Activated B cell treated with CpG ODN at 0.5 μM for 24 hours (primary cell): ENCODE data around the gene PRRC2A. TPM values are rescaled to one million over a fixed set of nuclear protein-coding genes. Genes with fewer than 3 reads are reported as not detected.

Source experiments
- ATAC-seq: fragments of 200-7000 bp; cut with Tn5 transposase; one replicate; pipeline ENCODE4 v1.10.0; 2021; ENCODE audit warnings: low read depth, mild to moderate bottlenecking, moderate library complexity
- CTCF ChIA-PET: fragments of 350-600 bp; sonication (Branson Sonifier 250); formaldehyde crosslinking; loops from one replicate; lab custom pipeline; 2021; ENCODE audit warnings: antibody characterized with exemption; lab: Charles Lee
- POLR2A ChIA-PET: fragments of 350-600 bp; sonication (Branson Sonifier 250); formaldehyde crosslinking; loops from one replicate; lab custom pipeline; 2021; ENCODE audit warnings: antibody characterized with exemption; lab: Charles Lee
- DNase-seq: peaks from one replicate; pipeline ENCODE4 v3.0.0; 2022
- H3K27ac Mint-ChIP-seq: one replicate; pipeline ENCODE4 v1.8.0; 2020; ENCODE audit warnings: mixed read lengths
- H3K27me3 Mint-ChIP-seq: one replicate; pipeline ENCODE4 v1.8.0; 2021; ENCODE audit warnings: mixed read lengths
- H3K36me3 Mint-ChIP-seq: one replicate; pipeline ENCODE4 v1.8.0; 2021; ENCODE audit warnings: low read depth, mixed read lengths
- H3K4me1 Mint-ChIP-seq: one replicate; pipeline ENCODE4 v1.8.0; 2021; ENCODE audit warnings: mixed read lengths
- H3K4me3 Mint-ChIP-seq: one replicate; pipeline ENCODE4 v1.8.0; 2020; ENCODE audit warnings: mild to moderate bottlenecking, mixed read lengths
- H3K9me3 Mint-ChIP-seq: one replicate; pipeline ENCODE4 v1.8.0; 2020; ENCODE audit warnings: mixed read lengths
- intact Hi-C: fragments of 100-400 bp; cut with micrococcal nuclease; formaldehyde crosslinking; loops from one replicate; pipeline ENCODE4 v1.15.1; 2024
- total RNA-seq: library from RNA; stranded (reverse); gene quantifications from 2 replicates; pipeline ENCODE4 v1.2.3, GENCODE V29; 2022
- TF ChIP-seq, protein P1 (sequence below): fragments of 200-600 bp; IDR thresholded peaks from one replicate; pipeline ENCODE4 v1.8.0; 2022; ENCODE audit warnings: antibody characterized with exemption, mild to moderate bottlenecking

Gene PRRC2A
- total RNA-seq, 1 donor from 2014 or later, result 283 TPM

GRCh38 chr6:31615748-31616147 is 4.8 kb upstream of the PRRC2A start:
- H3K27ac Mint-ChIP-seq, result peak overlapping the region; percentile 80
- ChIA-PET CTCF (interaction anchor here (1.7 to 3.2 kb wide), 3 partner anchors 17 to 64 kb away, joined by 3 to 17 read pairs (median 6); no protein-coding TSS in a partner anchor), POLR2A (interaction anchor here (0.6 to 1.6 kb wide), 5 partner anchors 17 to 217 kb away, joined by 3 to 8 read pairs (median 5); partner anchors contain the start of gene NCR3)
- no peak for DNase-seq
- peaks cover 1% of the 10 kb centered on the region for H3K9me3 Mint-ChIP-seq
- H3K36me3 Mint-ChIP-seq, result peaks cover 4% of the 10 kb centered on the region
- ATAC-seq, result no peak
- TF ChIP-seq, protein P1, sequence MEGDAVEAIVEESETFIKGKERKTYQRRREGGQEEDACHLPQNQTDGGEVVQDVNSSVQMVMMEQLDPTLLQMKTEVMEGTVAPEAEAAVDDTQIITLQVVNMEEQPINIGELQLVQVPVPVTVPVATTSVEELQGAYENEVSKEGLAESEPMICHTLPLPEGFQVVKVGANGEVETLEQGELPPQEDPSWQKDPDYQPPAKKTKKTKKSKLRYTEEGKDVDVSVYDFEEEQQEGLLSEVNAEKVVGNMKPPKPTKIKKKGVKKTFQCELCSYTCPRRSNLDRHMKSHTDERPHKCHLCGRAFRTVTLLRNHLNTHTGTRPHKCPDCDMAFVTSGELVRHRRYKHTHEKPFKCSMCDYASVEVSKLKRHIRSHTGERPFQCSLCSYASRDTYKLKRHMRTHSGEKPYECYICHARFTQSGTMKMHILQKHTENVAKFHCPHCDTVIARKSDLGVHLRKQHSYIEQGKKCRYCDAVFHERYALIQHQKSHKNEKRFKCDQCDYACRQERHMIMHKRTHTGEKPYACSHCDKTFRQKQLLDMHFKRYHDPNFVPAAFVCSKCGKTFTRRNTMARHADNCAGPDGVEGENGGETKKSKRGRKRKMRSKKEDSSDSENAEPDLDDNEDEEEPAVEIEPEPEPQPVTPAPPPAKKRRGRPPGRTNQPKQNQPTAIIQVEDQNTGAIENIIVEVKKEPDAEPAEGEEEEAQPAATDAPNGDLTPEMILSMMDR, result no peak
- intact Hi-C loops, result no loop called here
- no peaks in the 10 kb centered on the region for H3K27me3 Mint-ChIP-seq
- peaks cover 43% of the 10 kb centered on the region for H3K4me1 Mint-ChIP-seq
- H3K4me3 Mint-ChIP-seq, result no peak overlapping the region

- H3K27me3 Mint-ChIP-seq, result no peaks in the 10 kb centered on the region
- peak overlapping the region; percentile 42 for H3K27ac Mint-ChIP-seq
- peaks cover 53% of the 10 kb centered on the region for H3K4me1 Mint-ChIP-seq
Observed at GRCh38 chr6:31617010-31617409, 3.5 kb upstream of the PRRC2A start.

DNA sequence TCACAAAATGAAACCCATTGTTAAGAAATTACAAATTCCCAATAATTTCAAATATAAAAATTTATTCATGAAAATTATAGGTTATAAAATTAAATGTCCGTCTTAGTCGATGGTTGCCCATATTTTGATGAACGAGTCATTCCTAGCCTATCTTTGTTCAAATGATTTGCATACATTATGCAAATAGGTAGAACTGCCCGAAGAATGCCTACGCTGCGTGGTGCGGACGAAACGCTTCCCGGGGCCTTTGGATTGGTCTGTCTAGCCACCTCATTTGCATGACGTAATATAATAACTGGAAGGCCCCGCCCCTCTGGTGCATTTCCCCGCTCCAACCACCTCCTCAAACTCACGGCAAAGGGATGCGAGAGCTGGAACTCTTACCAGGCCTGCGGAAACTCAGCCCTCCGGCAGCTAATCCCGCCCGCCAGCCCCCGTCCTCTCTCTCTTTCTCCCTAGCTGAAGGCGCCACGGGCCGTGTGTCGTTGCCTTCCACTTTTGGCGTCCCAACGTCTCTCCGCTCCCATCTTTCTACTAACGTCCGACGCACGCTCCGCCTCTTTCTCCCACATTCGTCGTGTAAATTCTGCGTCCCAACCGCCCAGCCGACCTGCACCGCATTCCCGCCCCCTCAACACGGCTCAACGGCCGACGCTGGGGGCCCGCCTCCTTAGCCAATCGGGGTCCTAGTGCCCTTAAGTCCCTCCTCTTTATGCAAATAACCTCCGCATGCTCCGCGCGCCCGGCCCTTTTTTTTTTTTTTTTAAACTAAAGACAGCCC is 520 bp upstream of the PRRC2A start:
- intact Hi-C loops, result loop anchor here (1.0 to 5.0 kb wide), 12 partner anchors 32 to 1063 kb away; partner anchors contain the start of genes ABHD16A, BAG6, CLIC1 and DDX39B
- TF ChIP-seq, protein P1, result no peak
- peak overlapping the region; percentile 94 for H3K27ac Mint-ChIP-seq
- H3K9me3 Mint-ChIP-seq, result peaks cover 1% of the 10 kb centered on the region
- H3K36me3 Mint-ChIP-seq, result peaks cover 42% of the 10 kb centered on the region
- DNase-seq (peak; percentile 87), ATAC-seq (peak; percentile 84)
- no peaks in the 10 kb centered on the region for H3K27me3 Mint-ChIP-seq
- H3K4me3 Mint-ChIP-seq, result peak overlapping the region; percentile 86
- peaks cover 46% of the 10 kb centered on the region for H3K4me1 Mint-ChIP-seq
- ChIA-PET CTCF (interaction anchor here (1.0 to 1.3 kb wide), 2 partner anchors 22 to 69 kb away, joined by 3 to 6 read pairs; no protein-coding TSS in a partner anchor), POLR2A (interaction anchor here (0.6 to 2.9 kb wide), 26 partner anchors 18 to 1178 kb away, joined by 3 to 34 read pairs (median 5); partner anchors contain the start of genes ABHD16A, BAG6, C6orf47 and CLIC1)

More at GRCh38 chr6:31617010-31617409, 3.5 kb upstream of the PRRC2A start:
- CTCF ChIA-PET, result interaction anchor here (0.6 to 1.7 kb wide), 3 partner anchors 12 to 22 kb away, joined by 3 to 4 read pairs (median 3); no protein-coding TSS in a partner anchor
- Mint-ChIP-seq H3K36me3 (peaks cover 15% of the 10 kb centered on the region), H3K9me3 (peaks cover 1% of the 10 kb centered on the region), H3K4me3 (no peak overlapping the region)
- ATAC-seq (no peak), DNase-seq (no peak)
- TF ChIP-seq, protein P1, result no peak
- POLR2A ChIA-PET, result interaction anchor here (0.6 to 1.6 kb wide), 3 partner anchors 25 to 60 kb away, joined by 3 to 8 read pairs (median 7); partner anchors contain the start of gene NCR3
- intact Hi-C loops, result no loop called here

- TF ChIP-seq, protein P1, result no peak
- H3K9me3 Mint-ChIP-seq, result peaks cover 1% of the 10 kb centered on the region
- peak overlapping the region; percentile 95 for H3K27ac Mint-ChIP-seq
- ChIA-PET CTCF (interaction anchor here (1.1 kb wide), 1 partner anchor 72 kb away, joined by 4 read pairs; no protein-coding TSS in a partner anchor), POLR2A (interaction anchor here (0.6 to 2.9 kb wide), 21 partner anchors 8 to 1007 kb away, joined by 3 to 34 read pairs (median 6); partner anchors contain the start of genes BAG6, DDAH2, DDX39B and GPANK1)
- no peak for DNase-seq
- no peaks in the 10 kb centered on the region for H3K27me3 Mint-ChIP-seq
- peak overlapping the region; percentile 86 for H3K4me3 Mint-ChIP-seq
- intact Hi-C loops, result loop anchor here (2.0 to 5.0 kb wide), 5 partner anchors 41 to 1065 kb away; partner anchors contain the start of genes CLIC1, GNL1, NELFE and PRR3
- H3K4me1 Mint-ChIP-seq, result peaks cover 32% of the 10 kb centered on the region
- H3K36me3 Mint-ChIP-seq, result peaks cover 57% of the 10 kb centered on the region
- no peak for ATAC-seq
Observed at GRCh38 chr6:31621320-31621939, 915 bp downstream of the PRRC2A start.
